Caco-2 (cell line): ENCODE measurements around the gene CLEC10A. TPM values are rescaled to one million over a fixed set of nuclear protein-coding genes. Genes with fewer than 3 reads are reported as not detected.

Experiments
- BruUV-seq: library from RNA; stranded (reverse); fragments of 400-500 nt; replicated peaks from 2 replicates; lab custom pipeline; 2021; lab: Mats Ljungman, UMichigan
- CTCF ChIA-PET: fragments of 300-600 bp; sonication (Branson Sonifier 250); formaldehyde crosslinking; loops from one replicate; lab custom pipeline; 2022; ENCODE audit warnings: antibody characterized with exemption; lab: Charles Lee
- POLR2A ChIA-PET: fragments of 300-600 bp; sonication (Branson Sonifier 250); formaldehyde crosslinking; loops from one replicate; lab custom pipeline; 2022; ENCODE audit warnings: antibody characterized with exemption; lab: Charles Lee
- DNase-seq, 2 experiments: peaks; one replicate each; pipeline versions ENCODE4 v3.0.0 to v3.0.0-alpha.2; 2020 to 2022
- H3K27me3 ChIP-seq: replicated peaks from 2 replicates; pipeline ENCODE4 v1.6.0; 2011; ENCODE audit warnings: low read length; ENCODE audit not compliant: control insufficient read depth, insufficient read depth
- H3K36me3 ChIP-seq: 2 replicates; pipeline ENCODE4 v1.5.1; 2011; ENCODE audit warnings: low read length; ENCODE audit not compliant: control insufficient read depth, insufficient read depth
- H3K4me1 ChIP-seq: fragments of 250-450 bp; sonication (Bioruptor Pico); 2 replicates; pipeline ENCODE4 v1.5.1; 2020; ENCODE audit warnings: mild to moderate bottlenecking
- H3K4me3 ChIP-seq: 2 replicates; pipeline ENCODE4 v1.5.1; 2011; ENCODE audit warnings: low read depth, mild to moderate bottlenecking, control low read depth, low read length
- H3K9me3 ChIP-seq: fragments of 250-450 bp; sonication (Bioruptor Pico); 2 replicates; pipeline ENCODE4 v1.5.1; 2020; ENCODE audit warnings: mild to moderate bottlenecking, moderate library complexity
- H3K27ac Mint-ChIP-seq: one replicate; pipeline ENCODE4 v1.8.0; 2022; ENCODE audit warnings: mixed read lengths; ENCODE audit not compliant: unreplicated experiment
- H3K27me3 Mint-ChIP-seq: one replicate; pipeline ENCODE4 v1.8.0; 2022; ENCODE audit warnings: mixed read lengths; ENCODE audit not compliant: insufficient read depth, unreplicated experiment
- H3K36me3 Mint-ChIP-seq: one replicate; pipeline ENCODE4 v1.8.0; 2022; ENCODE audit warnings: mild to moderate bottlenecking, mixed read lengths; ENCODE audit not compliant: insufficient read depth, unreplicated experiment
- H3K4me1 Mint-ChIP-seq: one replicate; pipeline ENCODE4 v1.8.0; 2022; ENCODE audit warnings: low read depth, mixed read lengths; ENCODE audit not compliant: unreplicated experiment
- H3K4me3 Mint-ChIP-seq: one replicate; pipeline ENCODE4 v1.8.0; 2022; ENCODE audit warnings: mild to moderate bottlenecking, moderate library complexity, mixed read lengths; ENCODE audit not compliant: unreplicated experiment
- H3K9me3 Mint-ChIP-seq: one replicate; pipeline ENCODE4 v1.8.0; 2022; ENCODE audit warnings: mixed read lengths; ENCODE audit not compliant: unreplicated experiment
- CTCF ChIP-seq, 2 experiments: fragments of 200-600 bp in 1 of 2; IDR thresholded peaks; 1 replicate in 1 of 2; 2 replicates in 1 of 2; pipeline versions ENCODE4 v1.5.1 to v1.8.0; 2011 to 2022; ENCODE audit warnings: antibody characterized with exemption in 1 of 2, control low read depth in 1 of 2, inconsistent platforms in 1 of 2, low read depth in 1 of 2, low read length in 1 of 2, mild to moderate bottlenecking in 1 of 2, moderate library complexity in 1 of 2; ENCODE audit not compliant: insufficient read depth in 1 of 2, severe bottlenecking in 1 of 2, unreplicated experiment in 1 of 2
- intact Hi-C: fragments of 100-400 bp; cut with micrococcal nuclease; formaldehyde crosslinking; loops from one replicate; pipeline ENCODE4 v1.10.0; 2022; ENCODE audit not compliant: unreplicated experiment
- total RNA-seq: library from RNA; stranded (reverse); gene quantifications from 2 replicates; pipeline ENCODE4 v1.2.3, GENCODE V29; 2022

CLEC10A gene
- total RNA-seq, 1 experiment from 2014 or later = not detected

DNA sequence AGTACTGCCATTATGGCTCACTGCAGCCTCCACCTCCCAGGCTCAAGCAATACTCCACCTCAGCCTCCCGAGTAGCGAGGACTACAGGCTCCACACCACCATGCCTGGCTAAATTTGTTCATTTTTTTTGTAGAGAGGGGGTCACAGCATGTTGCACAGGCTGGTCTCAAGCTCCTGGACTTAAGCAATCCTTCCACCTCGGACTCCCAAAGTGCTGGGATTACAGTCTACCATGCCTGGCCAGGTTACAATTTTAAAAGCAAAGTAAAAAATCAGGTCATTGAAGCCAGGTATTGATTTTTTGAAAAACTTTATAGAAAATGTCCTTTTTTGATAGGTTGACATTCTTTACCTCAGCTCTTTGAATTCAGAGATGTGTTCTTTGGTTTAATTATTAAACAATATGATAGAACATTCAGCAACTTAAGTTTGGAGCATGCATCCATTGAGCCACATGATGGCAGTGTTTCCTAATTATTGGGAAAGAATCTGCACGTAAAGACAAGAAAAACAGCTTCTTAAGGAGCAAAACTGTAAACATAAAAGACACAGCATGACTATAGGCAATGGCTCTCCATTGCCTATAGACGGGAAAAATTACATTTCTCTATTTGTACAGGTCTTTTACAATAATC, 34.4 kb downstream of the CLEC10A start:
- H3K9me3 Mint-ChIP-seq = no peaks in the 10 kb centered on the region
- peak in 1 of 2 experiments; percentile 56 for DNase-seq
- H3K27me3 Mint-ChIP-seq = no peaks in the 10 kb centered on the region
- BruUV-seq = no TSS peak
- no peaks in the 10 kb centered on the region for H3K9me3 ChIP-seq
- ChIA-PET CTCF (interaction anchor here (0.6 to 1.8 kb wide), 15 partner anchors 10 to 390 kb away, joined by 3 to 30 read pairs (median 4); partner anchors contain the start of genes ASGR2, SLC16A13 and TMEM102), POLR2A (interaction anchor here (1.0 to 1.3 kb wide), 3 partner anchors 10 to 169 kb away, joined by 3 to 8 read pairs (median 3); partner anchors contain the start of gene SLC16A13)
- peaks cover 7% of the 10 kb centered on the region for H3K4me1 Mint-ChIP-seq
- H3K4me1 ChIP-seq = peaks cover 8% of the 10 kb centered on the region; the same call in 1 of the 2 replicates
- H3K36me3 Mint-ChIP-seq = peaks cover 14% of the 10 kb centered on the region
- H3K4me3 ChIP-seq = peak overlapping the region; percentile 4; the same call in 1 of the 2 replicates
- intact Hi-C loops = loop anchor here (1.0 kb wide), 1 partner anchor 91 kb away; no protein-coding TSS in a partner anchor
- H3K27ac Mint-ChIP-seq = peak overlapping the region; percentile 95
- no peaks in the 10 kb centered on the region for H3K27me3 ChIP-seq
- H3K4me3 Mint-ChIP-seq = peak overlapping the region; percentile 72
- TF ChIP-seq CTCF (IDR thresholded peaks at IDR 0.05; ENCODE audit: insufficient read depth in 1 of 2, low read depth in 1 of 2, low read length in 1 of 2, severe bottlenecking in 1 of 2, unreplicated experiment in 1 of 2) = peak; percentile 54 to 55
- H3K36me3 ChIP-seq = no peaks in the 10 kb centered on the region

- Mint-ChIP-seq H3K27me3 (no peaks in the 10 kb centered on the region), H3K4me1 (peaks cover 7% of the 10 kb centered on the region), H3K36me3 (peaks cover 14% of the 10 kb centered on the region), H3K4me3 (no peak within 1 kb of the TSS), H3K27ac (no peak within 1 kb of the TSS), H3K9me3 (no peaks in the 10 kb centered on the region)
- intact Hi-C loops = no loop called here
- POLR2A ChIA-PET = no interaction called here
- no TSS peak for BruUV-seq
- DNase-seq = peak; percentile 41 to 56
- Histone ChIP-seq H3K36me3 (no peaks in the 10 kb centered on the region), H3K4me1 (peaks cover 8% of the 10 kb centered on the region; the same call in 1 of the 2 replicates), H3K9me3 (no peaks in the 10 kb centered on the region), H3K4me3 (peak within 1 kb of the TSS; percentile 38), H3K27me3 (no peaks in the 10 kb centered on the region)
- CTCF ChIA-PET = no interaction called here
- no peak for TF ChIP-seq CTCF (IDR thresholded peaks at IDR 0.05; ENCODE audit: insufficient read depth in 1 of 2, low read depth in 1 of 2, low read length in 1 of 2, severe bottlenecking in 1 of 2, unreplicated experiment in 1 of 2)
Observed at GRCh38 chr17:7043497-7044198, 36.4 kb downstream of the CLEC10A start, which contains the start of gene SLC16A11. SLC16A11 (minus strand) TSS chr17:7044092; CDS start chr17:7043513, 579 bp downstream.

DNA sequence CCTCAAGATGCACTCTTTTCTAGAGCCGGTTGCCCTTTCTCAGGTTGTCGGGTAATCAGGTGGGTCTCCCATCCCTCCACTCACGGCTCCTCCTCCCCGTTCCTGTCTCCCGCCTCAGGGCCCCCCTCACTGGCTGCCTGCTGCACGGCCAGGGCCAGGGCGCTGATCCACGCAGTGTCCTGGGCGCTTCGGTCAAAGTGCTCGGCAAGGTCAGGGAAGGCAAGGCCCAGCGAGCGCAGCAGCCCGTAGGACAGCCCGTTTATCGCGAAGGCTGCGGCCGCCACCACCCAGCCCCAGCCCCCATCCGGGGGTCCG, 36.9 kb downstream of the CLEC10A start:
- POLR2A ChIA-PET = no interaction called here
- peaks cover 14% of the 10 kb centered on the region for H3K36me3 Mint-ChIP-seq
- peak overlapping the region; percentile 38 for H3K4me3 ChIP-seq

More for the DNA sequence above, 36.9 kb downstream of the CLEC10A start:
- Mint-ChIP-seq H3K27ac (no peak overlapping the region), H3K4me3 (no peak overlapping the region), H3K9me3 (no peaks in the 10 kb centered on the region), H3K4me1 (peaks cover 7% of the 10 kb centered on the region), H3K27me3 (no peaks in the 10 kb centered on the region)
- intact Hi-C loops = no loop called here
- no peaks in the 10 kb centered on the region for H3K27me3 ChIP-seq
- H3K9me3 ChIP-seq = no peaks in the 10 kb centered on the region
- CTCF ChIA-PET = no interaction called here
- no peaks in the 10 kb centered on the region for H3K36me3 ChIP-seq
- DNase-seq = no peak
- no TSS peak for BruUV-seq
- TF ChIP-seq CTCF (IDR thresholded peaks at IDR 0.05; ENCODE audit: insufficient read depth in 1 of 2, low read depth in 1 of 2, low read length in 1 of 2, severe bottlenecking in 1 of 2, unreplicated experiment in 1 of 2) = no peak
- H3K4me1 ChIP-seq = peaks cover 8% of the 10 kb centered on the region; the same call in 1 of the 2 replicates
